SIG-M5 treated with dmso at 0.1 percent for 504 hours (cell line): ENCODE results near the gene SLC22A5.
"Not testable (repeated sequence)": the region's sequence is repeated elsewhere in the genome, so short reads cannot be mapped to it uniquely, and the experiment has no call there.

Experiments used
- DNase-seq: peaks from one replicate; lab custom pipeline; 2025; ENCODE audit not compliant: unreplicated experiment; lab: John Stamatoyannopoulos, UW

SLC22A5 gene

GRCh38 chr5:132426525-132427138, 57.1 kb downstream of the SLC22A5 start:
- peak; percentile 93 for DNase-seq

- peak; percentile 76 for DNase-seq
Measured at GRCh38 chr5:132427281-132428146, 58.0 kb downstream of the SLC22A5 start.

GRCh38 chr5:132428147-132428482, 58.6 kb downstream of the SLC22A5 start:
- DNase-seq = no peak

- DNase-seq = no peak
Measured at GRCh38 chr5:132428484-132429462, 59.3 kb downstream of the SLC22A5 start.

- no peak for DNase-seq
Measured at GRCh38 chr5:132429463-132430440, 60.2 kb downstream of the SLC22A5 start.

GRCh38 chr5:132430746-132431145, 61.2 kb downstream of the SLC22A5 start:
- no peak for DNase-seq

GRCh38 chr5:132431632-132432031, 62.1 kb downstream of the SLC22A5 start:
- DNase-seq = peak; percentile 38

- DNase-seq = no peak
Measured at GRCh38 chr5:132433141-132433540, 63.6 kb downstream of the SLC22A5 start.

- DNase-seq = no peak
Measured at GRCh38 chr5:132434416-132435286, 65.1 kb downstream of the SLC22A5 start.

GRCh38 chr5:132435447-132435846, 65.9 kb downstream of the SLC22A5 start:
- DNase-seq = no peak

- no peak for DNase-seq
Measured at GRCh38 chr5:132435886-132436285, 66.4 kb downstream of the SLC22A5 start.

- DNase-seq = no peak
Measured at GRCh38 chr5:132436936-132437335, 67.4 kb downstream of the SLC22A5 start.

- DNase-seq = peak; percentile 96
Measured at GRCh38 chr5:132437604-132438266, 68.2 kb downstream of the SLC22A5 start.

GRCh38 chr5:132438267-132438645, 68.7 kb downstream of the SLC22A5 start:
- not testable (repeated sequence) for DNase-seq

GRCh38 chr5:132438917-132439316, 69.4 kb downstream of the SLC22A5 start:
- no peak for DNase-seq

- DNase-seq = no peak
Measured at GRCh38 chr5:132439521-132440089, 70.1 kb downstream of the SLC22A5 start.

GRCh38 chr5:132444061-132444460, 74.6 kb downstream of the SLC22A5 start:
- DNase-seq = no peak
